GM12878 (cell line): ENCODE measurements around the gene SPAG16. TPM values are rescaled to one million over a fixed set of nuclear protein-coding genes. Genes with fewer than 3 reads are reported as not detected.

Source experiments
- ATAC-seq: fragments of 200-7000 bp; cut with Tn5 transposase; 3 replicates; pipeline ENCODE4 v1.9.1; 2020; ENCODE audit warnings: mild to moderate bottlenecking, moderate library complexity
- BruUV-seq: library from RNA; stranded (reverse); fragments of 400-500 nt; replicated peaks from 2 replicates; lab custom pipeline; 2021; lab: Mats Ljungman, UMichigan
- CTCF ChIA-PET: fragments of 300-600 bp; sonication (Branson Sonifier 250); formaldehyde crosslinking; extraction: SDS; loops from one replicate; lab custom pipeline; 2021; ENCODE audit warnings: inconsistent platforms; lab: Yijun Ruan, JAX
- POLR2A ChIA-PET: fragments of 350-600 bp; formaldehyde crosslinking; extraction: SDS; loops from one replicate; lab custom pipeline; 2021; ENCODE audit warnings: inconsistent platforms; lab: Charles Lee
- RAD21 ChIA-PET: fragments of 300-600 bp; sonication (Branson Sonifier 250); formaldehyde crosslinking; loops from one replicate; lab custom pipeline; 2023; ENCODE audit warnings: antibody characterized with exemption; ENCODE audit not compliant: unreplicated experiment; lab: Charles Lee
- SMC1A ChIA-PET: fragments of 300-600 bp; sonication (Branson Sonifier 250); formaldehyde crosslinking; loops from one replicate; lab custom pipeline; 2023; ENCODE audit not compliant: unreplicated experiment, uncharacterized antibody; lab: Charles Lee
- DNase-seq: peaks from one replicate; pipeline ENCODE4 v3.0.0-alpha.2; 2011; ENCODE audit warnings: low read depth, low spot score
- FAIRE-seq: peaks from 3 replicates; lab custom pipeline; 2011; peaks lifted over from hg19 to GRCh38; lab: Jason Lieb, UNC
- H2AFZ ChIP-seq: 2 replicates; pipeline ENCODE4 v1.6.0; 2011; ENCODE audit warnings: low read depth, low read length, control low read depth; ENCODE audit not compliant: control insufficient read depth
- H3K27ac ChIP-seq: 2 replicates; pipeline ENCODE4 v1.5.1; 2011; ENCODE audit warnings: control low read depth; ENCODE audit not compliant: control insufficient read depth, insufficient read depth
- H3K27me3 ChIP-seq, 2 experiments: replicated peaks in 1 of 2; 2 replicates each; pipeline versions ENCODE4 v1.6.0 to v1.6.1; 2011; ENCODE audit warnings: low read length in 1 of 2; ENCODE audit not compliant: control insufficient read depth in 2 of 2, insufficient read depth in 2 of 2
- H3K36me3 ChIP-seq, 2 experiments: 2 replicates each; pipeline ENCODE4 v1.5.1; 2011; ENCODE audit warnings: low read length in 1 of 2; ENCODE audit not compliant: control insufficient read depth in 2 of 2, insufficient read depth in 2 of 2
- H3K4me1 ChIP-seq: 2 replicates; pipeline ENCODE4 v1.6.1; 2011; ENCODE audit warnings: mild to moderate bottlenecking, low read length, moderate library complexity, mixed read lengths; ENCODE audit not compliant: control insufficient read depth, insufficient read depth
- H3K4me2 ChIP-seq: 2 replicates; pipeline ENCODE4 v1.6.0; 2011; ENCODE audit warnings: control low read depth; ENCODE audit not compliant: control insufficient read depth, insufficient read depth
- H3K4me3 ChIP-seq: fragments of 200-600 bp; sonication (generic); 2 replicates; pipeline ENCODE4 v1.5.1; 2016
- H3K79me2 ChIP-seq: 2 replicates; pipeline ENCODE4 v1.6.0; 2011; ENCODE audit warnings: low read length; ENCODE audit not compliant: control insufficient read depth, insufficient read depth
- H3K9ac ChIP-seq: 2 replicates; pipeline ENCODE4 v1.8.0; 2011; ENCODE audit warnings: low read length, control low read depth, mixed read lengths; ENCODE audit not compliant: control insufficient read depth, insufficient read depth
- H3K9me3 ChIP-seq: replicated peaks from 3 replicates; pipeline ENCODE4 v1.5.1; 2011; ENCODE audit warnings: mild to moderate bottlenecking, low read length; ENCODE audit not compliant: control insufficient read depth, insufficient read depth
- H4K20me1 ChIP-seq: 2 replicates; pipeline ENCODE4 v1.6.0; 2011; ENCODE audit not compliant: control insufficient read depth, insufficient read depth
- ASH2L ChIP-seq: fragments of 300-600, 200-600 bp; sonication (generic); IDR thresholded peaks from 2 replicates; pipeline ENCODE4 v1.6.1; 2017; ENCODE audit warnings: low read depth, mild to moderate bottlenecking, borderline replicate concordance
- ATF7 ChIP-seq: fragments of 450-650 bp; IDR thresholded peaks from 2 replicates; pipeline ENCODE4 v1.6.1; 2016; ENCODE audit warnings: low read depth, mild to moderate bottlenecking
- BHLHE40 ChIP-seq, 2 experiments: fragments of 450-650 bp in 1 of 2; IDR thresholded peaks; 2 replicates each; pipeline ENCODE4 v1.6.1; 2011 to 2017; ENCODE audit warnings: low read depth in 2 of 2, borderline replicate concordance in 1 of 2, improper control_type of control experiment in 1 of 2, low read length in 1 of 2, mild to moderate bottlenecking in 1 of 2
- BRCA1 ChIP-seq: IDR thresholded peaks from 2 replicates; pipeline ENCODE4 v1.6.1; 2011; ENCODE audit warnings: low read depth, low read length, improper control_type of control experiment
- FOS ChIP-seq: IDR thresholded peaks from 3 replicates; pipeline ENCODE4 v1.6.1; 2011; ENCODE audit warnings: borderline replicate concordance; ENCODE audit not compliant: insufficient read length; ENCODE audit errors: extremely low read depth
- MTA3 ChIP-seq: IDR thresholded peaks from 2 replicates; pipeline ENCODE4 v1.6.1; 2012; ENCODE audit warnings: low read length, inconsistent platforms, borderline replicate concordance
- NBN ChIP-seq: fragments of 450-650 bp; IDR thresholded peaks from 2 replicates; pipeline ENCODE4 v1.6.1; 2016
- NFXL1 ChIP-seq: fragments of 450-650 bp; IDR thresholded peaks from 2 replicates; pipeline ENCODE4 v1.6.1; 2017; ENCODE audit warnings: antibody characterized with exemption, mild to moderate bottlenecking, borderline replicate concordance
- NFYA ChIP-seq: IDR thresholded peaks from 2 replicates; pipeline ENCODE4 v1.6.1; 2011; ENCODE audit warnings: low read depth, mild to moderate bottlenecking, low read length, improper control_type of control experiment, borderline replicate concordance
- ZNF24 ChIP-seq: fragments of 450-650 bp; IDR thresholded peaks from 2 replicates; pipeline ENCODE4 v1.6.1; 2017; ENCODE audit warnings: antibody characterized with exemption, mild to moderate bottlenecking
- ZNF592 ChIP-seq: fragments of 450-650 bp; IDR thresholded peaks from 2 replicates; pipeline ENCODE4 v1.6.1; 2017; ENCODE audit warnings: mild to moderate bottlenecking, moderate library complexity
- ZNF687 ChIP-seq: fragments of 450-650 bp; IDR thresholded peaks from 2 replicates; pipeline ENCODE4 v1.6.1; 2017; ENCODE audit warnings: mild to moderate bottlenecking, moderate library complexity
- WGBS: methylation state at CpG from one replicate; pipeline ENCODE4 v1.1.6; 2016; ENCODE audit warnings: low lambda C conversion rate; ENCODE audit not compliant: insufficient replicate concordance, insufficient coverage; ENCODE audit errors: missing lambda C conversion rate; 5-methylcytosine and 5-hydroxymethylcytosine counted together
- in situ Hi-C: fragments of 300-500 bp; cut with MboI; formaldehyde crosslinking; loops from 9 replicates; pipeline ENCODE4 v1.14.3; 2018; ENCODE audit warnings: mixed read lengths
- intact Hi-C: fragments of 100-400 bp; cut with micrococcal nuclease; formaldehyde crosslinking; loops from one replicate; pipeline ENCODE4 v1.14.2; 2022; ENCODE audit not compliant: unreplicated experiment
- polyA plus RNA-seq, 11 experiments: library from polyadenylated mRNA; depleted of rRNA in 4 of 11; unstranded in 6 of 11; stranded (reverse) in 5 of 11; fragments of >200 nt; fragmentation: Nextera tagmentation in 4 of 11; fragmentation: Illumina TruSeq in 1 of 11; extraction: Ambion mirVana in 4 of 11; extraction: Trizol in 1 of 11; gene quantifications; 1 replicate in 1 of 11; 2 replicates in 10 of 11; pipeline versions ENCODE4 v1.2.1 to v1.2.3, GENCODE V29; 2011 to 2016; ENCODE audit warnings: inconsistent platforms in 2 of 11, missing spikeins in 2 of 11, low read depth in 1 of 11
- total RNA-seq, 4 experiments: library from RNA; depleted of rRNA in 3 of 4; stranded (reverse); fragments of >200 nt in 3 of 4; fragmentation: Illumina TruSeq in 1 of 4; extraction: Trizol in 1 of 4; gene quantifications; 2 replicates each; pipeline versions ENCODE4 v1.2.1 to v1.2.3, GENCODE V29; 2013 to 2021

SPAG16 gene
- total and polyA plus RNA-seq, 10 of the 15 experiments (the other 5 are each of a cell fraction or from before 2014, with no cell fraction given), result 6.0 to 25.0 (median 15.2) TPM

DNA sequence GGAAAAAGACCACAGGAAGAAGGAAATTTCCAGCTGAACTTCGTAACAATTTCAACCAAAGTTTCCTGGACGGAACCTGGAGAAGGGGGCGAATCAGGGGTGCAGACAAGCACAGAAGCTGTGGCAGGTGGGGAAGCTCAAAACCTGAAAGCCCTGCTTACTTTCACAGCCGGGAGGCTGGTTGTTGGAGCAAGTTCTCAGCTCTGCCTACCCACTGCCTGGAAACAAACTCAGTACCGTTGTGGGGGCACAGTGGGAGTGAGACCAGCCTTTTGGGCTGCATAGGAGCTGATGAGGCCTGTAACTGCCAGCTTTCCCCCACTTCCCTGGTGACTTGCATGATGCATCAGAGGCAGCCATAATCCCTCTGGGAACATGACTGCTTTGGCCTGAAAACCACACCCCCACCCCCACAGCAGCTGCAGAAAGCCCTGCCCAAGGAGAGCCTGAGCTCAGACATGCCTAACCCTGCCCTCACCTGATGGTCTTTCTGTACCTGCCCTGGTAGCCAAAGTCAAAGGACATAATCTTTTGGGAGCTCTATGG lies 919.6 kb downstream of the SPAG16 start:
- intact Hi-C loops (no loop called here), in situ Hi-C loops (no loop called here)
- ChIA-PET CTCF (interaction anchor here (1.4 kb wide), 1 partner anchor 22 kb away, joined by 3 read pairs; no protein-coding TSS in a partner anchor), POLR2A (no interaction called here), RAD21 (interaction anchor here (1.7 kb wide), 1 partner anchor 14 kb away, joined by 6 read pairs; no protein-coding TSS in a partner anchor), SMC1A (interaction anchor here (0.7 to 1.4 kb wide), 2 partner anchors 24 to 54 kb away, joined by 3 to 4 read pairs; no protein-coding TSS in a partner anchor)
- Histone ChIP-seq H3K9ac (no peak overlapping the region), H3K4me1 (peaks cover 8% of the 10 kb centered on the region), H3K79me2 (no peaks in the 10 kb centered on the region), H3K9me3 (no peaks in the 10 kb centered on the region; the same call in 2 of the 3 replicates), H4K20me1 (no peaks in the 10 kb centered on the region), H3K27ac (no peak overlapping the region), H3K4me3 (no peak overlapping the region), H2AFZ (no peak overlapping the region; the same call in 1 of the 2 replicates), H3K4me2 (0 out of 2 replicates have a peak overlapping the region, but pooled peaks have one; percentile 17), H3K27me3 (no peaks in the 10 kb centered on the region), H3K36me3 (no peaks in the 10 kb centered on the region)
- DNase-seq (no peak), ATAC-seq (peak; percentile 51), FAIRE-seq (no peak)
- TF ChIP-seq NFYA (no peak), ZNF592 (no peak), NFXL1 (no peak), BHLHE40 (IDR thresholded peaks at IDR 0.05; ENCODE audit: borderline replicate concordance in 1 of 2, low read depth in 2 of 2, low read length in 1 of 2) (no peak), ZNF687 (no peak), NBN (no peak), BRCA1 (no peak), ASH2L (no peak), ATF7 (no peak), MTA3 (no peak), FOS (no peak), ZNF24 (no peak)
- WGBS, result 18% methylated on average over 5 of the region's 5 CpGs
- no TSS peak for BruUV-seq
